ENCODE measurements around the gene THRSP.

The THRSP gene

DNA sequence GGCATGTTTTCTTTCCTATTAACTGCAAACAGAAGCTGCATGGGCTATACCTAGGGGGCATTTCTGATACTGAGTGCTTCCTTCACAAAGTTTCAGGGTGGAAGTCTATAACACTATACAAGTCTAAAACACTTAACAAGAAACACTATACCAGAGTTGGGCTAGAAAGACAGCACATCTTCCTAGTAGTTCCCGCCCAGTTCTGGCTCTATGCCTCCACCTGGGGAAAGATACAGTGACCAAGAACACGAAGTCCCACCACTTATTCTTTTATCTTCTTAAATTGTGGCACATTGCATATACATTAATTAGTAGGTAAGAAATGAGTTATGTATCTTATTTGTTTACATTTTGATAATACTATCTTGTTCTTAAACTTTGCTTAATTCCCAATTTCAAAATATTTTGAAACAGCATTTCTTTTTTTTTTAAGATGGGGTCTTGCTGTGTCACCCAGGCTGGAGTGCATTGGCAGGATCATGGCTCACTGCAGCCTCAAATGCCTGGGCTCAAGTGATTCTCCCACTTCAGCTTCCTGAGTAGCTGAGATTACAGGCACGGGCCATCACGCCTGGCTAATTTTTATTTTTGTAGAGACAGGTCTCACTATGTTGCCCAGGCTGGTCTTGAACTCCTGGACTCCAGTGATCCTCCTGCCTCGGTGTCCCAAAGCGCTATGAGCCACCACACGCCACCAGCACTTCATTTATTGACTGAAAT lies 34.2 kb downstream of the THRSP start:
- DNase-seq (ENCODE audit: low read depth), result no peak

DNA sequence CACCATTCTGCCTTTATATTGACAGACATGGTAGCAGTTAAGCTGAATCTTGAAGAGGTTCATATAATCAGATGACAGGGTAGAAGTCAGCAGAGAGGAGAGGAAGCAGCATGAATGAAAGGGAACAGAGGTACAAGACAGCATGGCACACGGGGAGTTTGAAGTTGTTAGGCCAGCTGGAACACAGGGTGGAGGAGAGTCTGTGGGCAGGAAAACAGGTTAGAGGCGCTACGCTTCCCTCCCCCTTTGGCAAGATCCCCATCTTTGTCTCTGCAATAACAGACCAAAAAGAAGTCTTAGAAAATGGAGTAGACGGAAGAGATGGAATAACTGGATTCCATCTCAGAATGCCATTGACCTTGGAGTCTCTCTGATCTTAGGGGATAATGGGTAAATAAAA lies 36.0 kb downstream of the THRSP start:
- DNase-seq (ENCODE audit: low read depth), result no peak

DNA sequence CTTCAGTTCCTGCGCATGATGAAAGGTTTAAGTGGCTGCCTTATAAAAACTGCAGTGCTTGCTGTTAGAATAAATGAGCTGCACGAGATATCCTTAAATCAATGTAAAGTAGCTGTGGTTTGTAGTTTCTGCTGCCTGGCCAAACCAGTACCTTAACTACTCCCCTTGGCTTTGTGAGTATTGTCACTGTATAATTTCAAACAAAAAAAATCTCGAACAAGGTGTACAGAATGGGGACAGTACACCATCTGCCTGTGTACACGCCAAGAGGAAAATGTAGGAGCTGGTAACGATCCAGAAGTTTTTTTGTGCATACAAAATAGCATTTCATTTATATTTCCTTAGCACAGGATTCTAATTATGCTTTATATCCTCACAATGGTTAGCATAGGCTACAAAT lies 36.6 kb downstream of the THRSP start:
- DNase-seq (ENCODE audit: low read depth), result no peak

DNA sequence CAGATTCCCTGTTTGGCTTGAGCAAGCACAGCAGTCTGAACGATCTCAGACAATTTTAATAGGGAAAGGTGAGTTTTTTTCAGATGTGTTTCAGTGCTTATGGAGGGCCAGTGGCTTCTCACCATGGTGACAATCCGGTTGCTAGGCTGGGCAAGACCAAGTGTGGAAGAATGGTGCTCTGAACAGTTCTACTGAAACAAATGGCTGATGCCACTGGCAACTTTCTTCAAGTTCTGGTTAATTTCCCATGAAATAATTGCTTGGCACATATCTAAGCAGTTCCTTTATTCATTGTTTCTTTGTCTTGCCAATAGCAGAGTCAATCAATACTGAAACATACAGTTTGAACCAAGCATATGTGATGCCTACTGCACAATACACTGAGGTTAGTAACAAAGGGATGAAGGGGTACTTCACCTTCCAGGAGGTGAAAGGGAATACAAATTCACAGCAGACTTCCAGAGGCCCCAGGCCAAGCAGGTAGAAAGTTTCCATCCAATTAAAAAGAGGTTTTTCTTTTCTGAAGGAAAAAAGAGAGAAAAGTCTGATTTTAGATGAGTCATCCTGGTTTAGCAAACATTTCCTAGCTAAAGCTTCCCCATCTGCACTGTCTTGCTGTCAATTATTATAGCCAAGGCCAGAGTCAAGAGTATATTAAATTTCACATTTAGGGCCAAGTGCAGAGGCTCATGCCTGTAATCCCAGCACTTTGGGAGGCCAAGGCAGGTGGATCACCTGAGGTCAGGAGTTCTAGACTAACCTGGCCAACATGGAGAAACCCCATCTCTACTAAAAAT lies 37.2 kb downstream of the THRSP start:
- no peak for DNase-seq (ENCODE audit: low read depth)

DNA sequence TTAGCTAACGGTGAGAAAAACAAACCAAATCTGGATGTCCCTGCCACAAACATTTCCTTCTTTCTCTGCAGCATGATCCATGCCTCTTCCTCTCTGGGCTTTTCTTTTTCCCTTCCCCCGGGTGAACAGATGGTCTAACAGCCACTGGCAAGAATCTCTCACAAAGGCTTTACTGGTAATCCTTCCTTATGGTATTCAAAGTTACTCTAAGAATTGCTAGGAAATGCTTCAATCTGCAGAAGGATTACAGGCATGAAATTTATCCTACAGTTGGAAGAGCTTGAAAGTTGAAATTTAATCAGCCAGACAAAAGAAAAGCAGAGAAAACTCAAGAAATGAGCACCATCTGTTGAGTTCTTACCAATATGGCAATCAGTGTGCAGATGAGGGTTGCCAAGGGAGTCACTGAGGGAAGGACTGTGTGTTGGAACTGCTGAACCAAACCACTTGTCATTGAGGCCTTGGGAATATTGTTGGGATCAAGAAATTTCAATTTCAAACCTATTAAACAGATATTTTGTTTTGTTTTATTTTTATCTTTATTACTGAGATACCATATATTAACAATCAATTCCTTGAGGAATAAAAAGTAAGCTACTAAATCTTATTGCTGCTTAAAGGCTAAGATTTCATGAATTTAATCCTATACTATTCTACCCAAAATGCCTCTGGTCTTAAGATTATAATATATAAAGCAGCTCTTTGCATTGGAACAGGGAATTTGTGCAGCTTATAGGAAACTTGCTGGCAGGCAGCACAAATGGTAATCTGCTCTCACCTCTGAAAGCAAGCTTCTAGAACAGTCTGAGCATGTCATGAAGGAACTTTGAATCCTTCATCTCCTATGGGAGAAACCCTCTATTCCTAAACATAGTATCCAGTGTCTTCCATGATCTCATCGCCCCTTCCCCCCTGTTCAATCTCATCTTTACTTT lies 45.7 kb downstream of the THRSP start:
- DNase-seq (ENCODE audit: low read depth), result no peak

DNA sequence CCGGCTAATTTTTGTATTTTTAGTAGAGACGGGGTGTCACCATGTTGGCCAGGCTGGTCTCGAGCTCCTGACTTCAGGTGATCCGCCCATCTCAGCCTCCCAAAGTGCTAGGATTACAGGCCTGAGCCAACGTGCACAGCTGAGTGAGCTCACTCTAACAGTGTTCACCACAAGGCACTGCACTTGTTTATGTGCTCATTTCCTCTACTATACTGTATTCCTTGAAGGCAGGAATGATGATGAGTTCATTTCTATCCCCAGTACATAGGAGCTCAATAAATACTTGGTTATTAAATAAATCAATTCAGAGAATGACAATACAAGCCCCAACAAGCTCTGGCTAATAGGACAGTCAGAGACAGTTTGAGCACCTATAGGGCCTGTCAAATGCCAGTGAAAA lies 46.7 kb downstream of the THRSP start:
- no peak for DNase-seq (ENCODE audit: low read depth)

DNA sequence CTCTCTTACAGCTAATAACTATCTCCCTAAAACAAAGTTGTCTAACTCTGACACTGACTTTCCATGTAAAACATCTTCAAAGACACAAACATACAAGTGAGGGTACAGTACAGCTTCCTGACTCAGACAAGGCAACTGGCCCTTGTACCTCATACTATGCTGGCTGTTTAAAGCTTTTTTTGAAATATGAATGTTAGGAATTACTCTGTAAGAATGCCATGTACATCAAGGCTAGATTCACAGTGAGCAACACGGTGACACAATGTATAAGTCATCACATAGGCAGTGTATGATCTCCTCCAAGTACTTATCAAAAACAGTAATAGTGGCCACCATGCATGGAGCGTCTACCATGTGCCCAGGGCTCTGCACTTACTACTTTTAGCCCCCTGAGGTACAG lies 47.2 kb downstream of the THRSP start:
- no peak for DNase-seq (ENCODE audit: low read depth)

DNA sequence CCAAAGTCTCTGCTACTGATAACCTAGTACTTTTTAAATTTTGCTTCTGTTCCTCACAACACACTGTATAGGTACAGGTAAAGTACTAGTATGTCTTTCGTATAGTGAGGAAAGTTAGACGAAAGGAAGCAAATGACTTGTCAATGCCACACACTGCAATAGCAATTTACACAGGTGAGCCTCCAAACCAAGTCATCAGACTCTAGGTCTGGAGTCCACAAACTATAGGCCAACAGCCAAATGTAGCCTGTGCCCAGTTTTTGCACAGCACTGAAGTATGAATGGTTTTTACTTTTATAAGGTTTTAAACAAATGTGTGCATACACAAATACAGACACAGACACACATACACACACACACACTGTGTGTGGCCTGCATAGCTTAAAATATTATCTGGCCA lies 47.6 kb downstream of the THRSP start:
- DNase-seq (ENCODE audit: low read depth), result no peak

DNA sequence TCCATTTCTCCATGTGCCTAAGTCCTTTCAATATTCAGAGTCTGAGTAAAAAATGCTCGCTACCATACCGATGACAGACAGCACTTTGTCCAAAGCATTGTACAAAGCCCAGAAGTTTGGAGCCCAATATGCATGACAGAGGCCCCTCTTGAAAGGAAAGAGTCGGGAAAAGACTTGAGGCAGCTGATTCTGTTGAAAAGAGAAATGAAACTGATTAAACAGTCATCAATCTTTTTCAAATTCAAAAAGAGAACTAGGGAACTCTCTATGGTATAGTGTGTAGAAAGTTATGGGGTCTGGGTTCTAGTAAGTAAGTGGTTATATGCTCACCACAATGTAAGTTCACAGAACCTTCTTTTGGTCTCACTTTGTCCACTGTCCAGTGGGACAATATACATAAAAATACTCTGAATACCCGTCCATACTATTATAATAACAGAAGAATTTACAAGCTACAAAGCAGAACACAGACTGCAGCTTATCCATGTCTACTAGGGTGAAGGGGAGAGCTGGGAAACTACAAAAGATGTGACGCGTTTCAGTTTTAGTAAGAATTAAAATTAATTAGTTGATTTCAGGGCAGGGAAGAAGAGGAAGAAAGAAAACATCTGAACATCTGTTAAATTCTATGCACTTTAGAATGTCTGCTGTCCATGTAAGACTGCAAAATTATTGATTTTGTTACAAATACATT lies 49.1 kb downstream of the THRSP start:
- DNase-seq (ENCODE audit: low read depth), result no peak
